ENCODE measurements around the gene SNED1.

Gene SNED1

GRCh38 chr2:241031436-241032165, 33.2 kb downstream of the SNED1 start:
- Mint-ChIP-seq H3K27ac (no peak overlapping the region), H3K27me3 (no peaks in the 10 kb centered on the region)

GRCh38 chr2:241033336-241033987, 35.0 kb downstream of the SNED1 start:
- H3K9me3 Mint-ChIP-seq, result no peaks in the 10 kb centered on the region
- H3K4me3 Mint-ChIP-seq, result no peak overlapping the region
- H3K4me1 Mint-ChIP-seq, result peaks cover 31% of the 10 kb centered on the region
- no peak overlapping the region for H3K27ac Mint-ChIP-seq
- H3K27me3 Mint-ChIP-seq, result no peaks in the 10 kb centered on the region
- H3K36me3 Mint-ChIP-seq, result no peaks in the 10 kb centered on the region
- no peak for ATAC-seq

More at GRCh38 chr2:241031436-241032165, 33.2 kb downstream of the SNED1 start:
- Mint-ChIP-seq H3K9me3 (peaks cover 5% of the 10 kb centered on the region), H3K4me3 (no peak overlapping the region), H3K4me1 (peaks cover 16% of the 10 kb centered on the region), H3K36me3 (peaks cover under 1% of the 10 kb centered on the region)
- ATAC-seq, result no peak

GRCh38 chr2:241033994-241034393, 35.6 kb downstream of the SNED1 start:
- ATAC-seq, result no peak
- no peaks in the 10 kb centered on the region for H3K27me3 Mint-ChIP-seq
- H3K27ac Mint-ChIP-seq, result peak overlapping the region; percentile 84
- no peaks in the 10 kb centered on the region for H3K9me3 Mint-ChIP-seq
- H3K36me3 Mint-ChIP-seq, result no peaks in the 10 kb centered on the region
- H3K4me1 Mint-ChIP-seq, result peaks cover 36% of the 10 kb centered on the region
- H3K4me3 Mint-ChIP-seq, result no peak overlapping the region

- ATAC-seq, result no peak
- peak overlapping the region; percentile 84 for H3K27ac Mint-ChIP-seq
- H3K9me3 Mint-ChIP-seq, result no peaks in the 10 kb centered on the region
- H3K4me1 Mint-ChIP-seq, result peaks cover 42% of the 10 kb centered on the region
- H3K4me3 Mint-ChIP-seq, result peak overlapping the region; percentile 27
- no peaks in the 10 kb centered on the region for H3K36me3 Mint-ChIP-seq
- no peaks in the 10 kb centered on the region for H3K27me3 Mint-ChIP-seq
Observed at GRCh38 chr2:241034490-241035141, 36.2 kb downstream of the SNED1 start.

- peak overlapping the region; percentile 71 for H3K4me3 Mint-ChIP-seq
- peaks cover 49% of the 10 kb centered on the region for H3K4me1 Mint-ChIP-seq
- H3K27ac Mint-ChIP-seq, result peak overlapping the region; percentile 84
- ATAC-seq, result peak; percentile 8
- H3K36me3 Mint-ChIP-seq, result peaks cover 6% of the 10 kb centered on the region
- H3K9me3 Mint-ChIP-seq, result no peaks in the 10 kb centered on the region
- H3K27me3 Mint-ChIP-seq, result no peaks in the 10 kb centered on the region
Observed at GRCh38 chr2:241035142-241035817, 36.9 kb downstream of the SNED1 start.

GRCh38 chr2:241035818-241036396, 37.5 kb downstream of the SNED1 start:
- Mint-ChIP-seq H3K27ac (peak overlapping the region; percentile 84), H3K4me1 (peaks cover 55% of the 10 kb centered on the region), H3K4me3 (peak overlapping the region; percentile 92), H3K27me3 (no peaks in the 10 kb centered on the region), H3K36me3 (peaks cover 10% of the 10 kb centered on the region), H3K9me3 (no peaks in the 10 kb centered on the region)
- peak; percentile 56 for ATAC-seq

GRCh38 chr2:241036397-241036963, 38.1 kb downstream of the SNED1 start:
- H3K4me1 Mint-ChIP-seq, result peaks cover 55% of the 10 kb centered on the region
- no peaks in the 10 kb centered on the region for H3K27me3 Mint-ChIP-seq
- H3K4me3 Mint-ChIP-seq, result peak overlapping the region; percentile 92
- no peaks in the 10 kb centered on the region for H3K9me3 Mint-ChIP-seq
- H3K36me3 Mint-ChIP-seq, result peaks cover 10% of the 10 kb centered on the region
- peak; percentile 85 for ATAC-seq
- peak overlapping the region; percentile 84 for H3K27ac Mint-ChIP-seq

- peak; percentile 71 for ATAC-seq
- H3K36me3 Mint-ChIP-seq, result peaks cover 10% of the 10 kb centered on the region
- H3K9me3 Mint-ChIP-seq, result no peaks in the 10 kb centered on the region
- peak overlapping the region; percentile 92 for H3K4me3 Mint-ChIP-seq
- H3K4me1 Mint-ChIP-seq, result peaks cover 56% of the 10 kb centered on the region
- peak overlapping the region; percentile 84 for H3K27ac Mint-ChIP-seq
- no peaks in the 10 kb centered on the region for H3K27me3 Mint-ChIP-seq
Observed at GRCh38 chr2:241036964-241037421, 38.6 kb downstream of the SNED1 start.

GRCh38 chr2:241037498-241037897, 39.1 kb downstream of the SNED1 start:
- Mint-ChIP-seq H3K36me3 (peaks cover 15% of the 10 kb centered on the region), H3K27me3 (no peaks in the 10 kb centered on the region), H3K27ac (peak overlapping the region; percentile 84), H3K4me3 (peak overlapping the region; percentile 92), H3K9me3 (no peaks in the 10 kb centered on the region), H3K4me1 (peaks cover 61% of the 10 kb centered on the region)
- no peak for ATAC-seq

GRCh38 chr2:241038374-241039180, 40.2 kb downstream of the SNED1 start:
- H3K4me1 Mint-ChIP-seq, result peaks cover 72% of the 10 kb centered on the region
- H3K36me3 Mint-ChIP-seq, result peaks cover 26% of the 10 kb centered on the region
- no peaks in the 10 kb centered on the region for H3K27me3 Mint-ChIP-seq
- peak overlapping the region; percentile 92 for H3K4me3 Mint-ChIP-seq
- H3K9me3 Mint-ChIP-seq, result no peaks in the 10 kb centered on the region
- peak overlapping the region; percentile 84 for H3K27ac Mint-ChIP-seq
- no peak for ATAC-seq

- Mint-ChIP-seq H3K27me3 (no peaks in the 10 kb centered on the region), H3K4me3 (peak overlapping the region; percentile 92), H3K27ac (peak overlapping the region; percentile 84), H3K4me1 (peaks cover 76% of the 10 kb centered on the region), H3K36me3 (peaks cover 33% of the 10 kb centered on the region), H3K9me3 (no peaks in the 10 kb centered on the region)
- ATAC-seq, result no peak
Observed at GRCh38 chr2:241039416-241039815, 41.0 kb downstream of the SNED1 start.

- Mint-ChIP-seq H3K27ac (peak overlapping the region; percentile 84), H3K9me3 (no peaks in the 10 kb centered on the region), H3K27me3 (no peaks in the 10 kb centered on the region), H3K36me3 (peaks cover 36% of the 10 kb centered on the region), H3K4me3 (peak overlapping the region; percentile 92), H3K4me1 (peaks cover 72% of the 10 kb centered on the region)
- no peak for ATAC-seq
Observed at GRCh38 chr2:241040081-241040803, 41.8 kb downstream of the SNED1 start.

GRCh38 chr2:241041589-241042158, 43.3 kb downstream of the SNED1 start:
- Mint-ChIP-seq H3K9me3 (no peaks in the 10 kb centered on the region), H3K4me1 (peaks cover 70% of the 10 kb centered on the region), H3K27ac (peak overlapping the region; percentile 84), H3K4me3 (peak overlapping the region; percentile 92), H3K27me3 (no peaks in the 10 kb centered on the region), H3K36me3 (peaks cover 48% of the 10 kb centered on the region)
- peak; percentile 86 for ATAC-seq

All from stimulated activated memory B cell treated with anti-CD40 and anti-IgM and Interleukin-4, amounts not matched to agents 10 μg/mL and 1 μg/mL and 100 μg/mL, for 72 hours (primary cell).